HG02678 (cell line): ENCODE results near the gene RIN3.

Source experiments
- ATAC-seq: cut with Tn5 transposase; IDR thresholded peaks from one replicate; pipeline ENCODE4 v1.9.1; 2021; ENCODE audit warnings: mild to moderate bottlenecking, moderate library complexity; ENCODE audit not compliant: unreplicated experiment

The RIN3 gene

GRCh38 chr14:92683041-92683440 lies 169.5 kb downstream of the RIN3 start:
- no peak for ATAC-seq

DNA sequence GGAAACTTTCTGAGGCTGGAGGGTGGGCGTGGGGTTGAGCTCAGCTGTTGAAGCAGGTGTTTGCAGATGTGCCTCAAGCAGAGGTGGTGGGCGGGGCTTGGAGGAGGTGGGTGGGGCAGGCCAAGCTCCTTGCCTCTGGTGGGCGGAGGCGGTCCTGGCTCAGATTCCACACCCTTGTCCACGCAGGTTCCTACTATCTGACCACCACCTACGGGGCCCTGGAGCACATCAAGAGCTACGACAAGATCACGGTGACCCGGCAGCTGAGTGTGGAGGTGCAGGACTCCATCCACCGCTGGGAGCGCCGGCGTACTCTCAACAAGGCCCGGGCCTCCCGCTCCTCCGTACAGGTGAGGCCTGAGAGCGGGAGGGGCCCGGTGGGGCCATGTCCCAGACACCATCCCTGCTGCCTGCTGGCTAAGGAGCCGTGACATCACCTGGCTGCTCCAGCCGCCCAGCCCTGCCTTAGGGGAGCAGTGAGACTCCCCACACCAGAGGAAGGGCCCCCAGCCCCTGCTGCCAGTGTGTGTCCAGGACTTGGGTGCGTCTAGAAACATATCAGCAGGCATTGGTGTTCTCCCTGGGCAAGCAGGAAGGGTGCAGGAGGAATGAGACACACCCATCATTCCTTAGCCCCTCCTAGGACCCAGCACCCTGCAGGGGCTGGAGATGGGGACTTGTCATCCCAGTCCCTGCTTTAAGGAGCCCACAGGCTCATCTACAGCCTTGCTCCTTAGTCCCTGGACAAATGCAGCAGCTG lies 171.4 kb downstream of the RIN3 start:
- ATAC-seq: no peak

DNA sequence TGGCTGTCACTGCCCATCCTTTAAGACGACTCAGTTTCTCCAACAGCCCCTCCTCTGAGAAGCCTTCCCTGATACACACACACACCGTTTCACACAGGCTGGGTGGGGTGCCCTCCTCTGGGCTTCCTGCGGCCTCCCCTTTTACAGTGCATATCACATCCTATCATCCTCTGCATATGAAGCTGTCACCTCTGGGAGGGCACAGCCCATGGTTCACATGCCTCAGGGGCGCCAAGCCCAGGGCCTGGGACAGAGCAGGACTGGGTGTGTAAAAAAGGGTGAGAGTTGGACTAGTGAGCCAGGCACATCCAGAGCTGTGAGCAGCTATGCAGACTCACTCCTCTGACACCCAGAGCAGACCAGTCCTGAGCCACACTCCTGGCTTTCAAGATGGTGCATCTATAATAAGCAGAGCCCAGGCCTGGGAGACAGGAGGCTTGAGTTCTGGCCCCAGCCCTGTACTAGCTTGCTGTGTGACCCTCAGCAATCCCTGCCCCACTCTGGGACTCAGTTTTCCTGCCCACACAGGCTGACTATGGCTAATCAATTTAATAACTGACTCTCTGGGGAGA lies 172.3 kb downstream of the RIN3 start:
- ATAC-seq: no peak

DNA sequence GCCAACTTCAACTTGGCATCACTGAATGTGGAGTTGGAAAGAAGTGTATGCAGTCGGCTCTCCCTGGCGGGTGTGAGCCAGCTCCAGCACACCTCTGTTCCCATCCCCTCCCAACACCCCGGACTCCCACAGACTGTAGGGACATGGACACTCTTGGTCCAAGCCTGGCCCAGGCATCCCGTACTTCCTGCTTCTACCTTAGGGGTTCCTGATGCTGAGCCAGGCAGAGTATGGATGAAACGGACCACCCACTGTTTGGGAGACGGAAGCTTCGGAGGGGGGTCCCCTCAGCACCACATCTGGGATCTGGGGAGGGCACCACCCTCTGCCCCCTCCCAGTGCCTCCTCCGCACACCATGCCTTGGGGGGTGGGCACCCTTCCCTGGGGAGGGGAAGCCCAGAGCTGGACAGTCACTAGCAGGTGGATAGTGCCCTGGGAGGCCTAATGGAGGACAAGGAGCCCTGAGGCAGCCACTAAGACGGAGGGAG lies 172.9 kb downstream of the RIN3 start:
- ATAC-seq: no peak

DNA sequence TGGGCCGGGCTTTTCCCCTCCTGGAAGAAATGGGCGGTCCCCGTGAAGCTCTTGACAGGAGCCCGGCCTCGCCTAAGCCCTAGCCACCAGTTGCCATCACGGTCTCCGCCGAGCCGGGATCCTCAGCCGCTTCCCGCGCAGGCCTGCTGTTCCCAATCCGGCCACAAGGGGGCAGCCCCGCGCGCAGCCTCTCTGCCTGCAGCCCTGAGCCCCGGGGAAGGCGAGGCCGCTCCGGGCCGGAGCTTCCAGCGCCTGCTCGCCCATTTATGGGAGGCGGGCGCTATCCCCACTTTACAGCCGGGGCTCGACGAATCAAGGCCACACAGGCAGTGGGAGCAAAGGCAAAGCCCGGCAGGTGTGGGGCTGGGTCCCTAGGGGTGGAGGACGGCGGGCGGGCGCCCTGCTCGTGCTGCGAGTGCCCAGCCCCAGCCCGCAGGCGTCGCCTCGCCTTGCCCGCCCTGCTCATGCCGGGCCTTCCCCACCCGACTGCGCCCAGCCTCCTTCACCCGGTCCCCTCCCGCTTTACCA lies 173.4 kb downstream of the RIN3 start:
- ATAC-seq: peak; percentile 64

GRCh38 chr14:92687681-92688433 lies 174.3 kb downstream of the RIN3 start:
- ATAC-seq: no peak

GRCh38 chr14:92688434-92689375 lies 175.1 kb downstream of the RIN3 start:
- ATAC-seq: no peak

DNA sequence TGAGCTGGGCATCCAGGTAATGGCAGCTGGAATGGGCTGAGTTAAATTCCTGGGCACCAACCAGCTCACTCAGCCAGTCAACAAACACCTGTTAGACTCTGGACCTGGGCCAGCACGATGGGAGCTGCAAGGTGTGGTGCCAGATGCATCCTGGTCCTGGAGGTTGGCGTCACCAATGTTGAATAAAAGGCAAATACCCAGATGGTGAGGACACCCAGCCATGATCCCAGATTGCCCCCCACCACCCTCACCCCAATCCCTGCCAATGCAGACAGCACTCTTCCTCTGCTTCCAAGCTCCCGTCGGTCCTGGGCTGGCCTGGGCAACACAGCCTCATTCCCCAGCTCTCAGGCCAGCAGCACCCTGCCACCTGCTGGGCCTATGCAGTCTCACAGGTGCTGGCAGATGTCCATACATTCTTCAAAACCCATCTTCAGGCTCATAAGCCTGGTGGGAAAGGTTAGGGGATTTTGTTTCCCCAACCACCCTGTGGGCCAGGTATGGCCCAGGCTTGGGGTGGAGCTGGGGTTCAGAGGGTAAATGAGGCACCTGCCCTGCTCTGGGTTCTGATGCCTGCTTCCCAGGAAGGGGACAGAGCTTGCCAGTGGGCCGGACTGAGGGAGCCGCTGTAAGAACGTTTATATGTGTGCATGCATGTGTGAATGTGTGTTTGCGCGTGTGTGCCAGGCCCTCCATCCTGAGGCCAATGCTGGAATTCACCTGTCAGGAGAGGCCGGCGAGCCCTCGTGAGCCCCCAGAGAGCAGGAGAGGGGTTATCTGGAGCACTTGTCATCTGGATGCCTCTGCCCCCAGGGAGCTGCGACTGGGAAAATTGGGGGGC lies 176.8 kb downstream of the RIN3 start:
- ATAC-seq: no peak

- no peak for ATAC-seq
Observed at GRCh38 chr14:92692822-92693226, 179.2 kb downstream of the RIN3 start.

- ATAC-seq: no peak
Observed at GRCh38 chr14:92693998-92694795, 180.6 kb downstream of the RIN3 start.

- no peak for ATAC-seq
Observed at GRCh38 chr14:92694807-92695206, 181.2 kb downstream of the RIN3 start.

GRCh38 chr14:92695562-92695961 lies 182.0 kb downstream of the RIN3 start:
- ATAC-seq: no peak

- ATAC-seq: no peak
Observed at GRCh38 chr14:92696366-92696765, 182.8 kb downstream of the RIN3 start.

DNA sequence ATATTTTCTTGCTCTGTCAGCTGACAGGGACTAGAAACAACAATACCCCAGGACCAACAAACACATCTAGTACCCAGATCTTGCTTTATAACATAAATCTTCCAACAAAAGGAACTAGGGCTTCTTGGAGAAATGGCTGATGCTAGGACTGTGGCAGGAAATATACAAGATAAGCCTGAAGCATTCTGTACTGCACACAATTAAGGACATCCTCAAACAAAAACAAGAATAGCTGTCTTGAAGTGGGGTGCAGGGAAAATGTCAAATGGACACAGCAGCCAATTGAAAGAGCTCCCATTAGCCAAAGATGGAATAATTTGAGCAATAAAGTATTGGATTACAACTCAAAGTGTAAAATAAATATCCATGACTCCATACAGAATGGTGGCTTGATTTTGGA lies 184.8 kb downstream of the RIN3 start:
- ATAC-seq: no peak

GRCh38 chr14:92701826-92702225 lies 188.2 kb downstream of the RIN3 start:
- ATAC-seq: no peak

DNA sequence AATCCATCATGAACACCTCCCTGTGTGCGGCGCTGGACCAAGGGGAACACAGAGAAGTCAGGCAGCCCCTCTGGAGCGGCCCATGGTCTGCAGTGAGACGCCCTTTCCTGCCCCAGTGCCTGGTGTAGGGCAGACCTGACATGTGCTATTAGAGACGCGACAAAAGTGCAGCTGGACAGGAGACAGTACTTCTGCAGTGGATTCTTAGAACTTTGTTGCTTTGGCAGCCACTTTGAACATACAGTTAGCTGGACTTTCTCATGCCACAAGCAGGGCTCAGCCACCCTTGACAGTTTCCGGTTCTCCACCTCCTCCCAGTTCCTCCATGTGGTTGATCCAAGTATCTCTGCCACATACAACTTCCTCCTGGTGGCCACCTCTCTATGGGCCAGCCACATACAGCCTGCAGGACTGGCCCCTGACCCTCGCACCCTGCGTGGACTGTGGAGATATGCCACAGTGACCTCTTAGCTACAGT lies 188.9 kb downstream of the RIN3 start:
- ATAC-seq: no peak

DNA sequence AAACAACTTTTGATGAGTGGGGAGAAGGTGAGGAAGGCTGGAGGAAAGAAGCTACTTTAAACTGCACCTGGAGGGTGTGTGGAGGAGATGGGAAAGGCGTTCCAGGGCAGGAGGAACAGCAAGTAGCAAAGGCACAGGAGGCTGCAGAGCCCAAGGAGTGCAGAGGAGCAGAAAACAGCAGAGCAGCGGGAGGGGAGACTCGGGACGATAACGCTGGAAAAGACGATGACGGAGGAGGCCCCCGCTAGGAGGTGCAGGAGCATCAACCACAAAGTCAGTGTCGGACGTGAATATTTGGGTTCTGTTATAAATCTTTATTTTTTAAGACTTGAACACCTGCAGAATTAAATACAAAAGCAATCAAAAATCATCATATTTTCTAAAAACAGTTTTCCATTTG lies 189.9 kb downstream of the RIN3 start:
- ATAC-seq: no peak

GRCh38 chr14:92704036-92704804 lies 190.6 kb downstream of the RIN3 start:
- peak; percentile 96 for ATAC-seq
